CD14-positive monocyte (primary cell): ENCODE data around the gene HDAC4. TPM values are rescaled to one million over a fixed set of nuclear protein-coding genes. Genes with fewer than 3 reads are reported as not detected.
A peak's percentile ranks its signal among the peaks of the same experiment; 100 is the strongest.

ENCODE experiments used
- DNase-seq, 3 donors: peaks; one replicate each; pipeline ENCODE4 v3.0.0-alpha.2; 2011 to 2022
- H2AFZ ChIP-seq: 2 replicates; pipeline ENCODE4 v1.6.0; 2012; ENCODE audit warnings: mild to moderate bottlenecking, low read depth, low read length, inconsistent platforms; ENCODE audit not compliant: insufficient read depth, poor library complexity, severe bottlenecking
- H3K27ac ChIP-seq, 2 donors: 1 replicate in 1 of 2; 2 replicates in 1 of 2; pipeline ENCODE4 v1.5.1; 2012 to 2013; ENCODE audit warnings: low read length in 2 of 2, control low read depth in 1 of 2, inconsistent platforms in 1 of 2, low read depth in 1 of 2, mild to moderate bottlenecking in 1 of 2
- H3K27me3 ChIP-seq, 2 donors: one replicate each; pipeline versions ENCODE4 v1.6.0 to v1.6.1; 2011 to 2013; ENCODE audit warnings: low read length in 2 of 2; ENCODE audit not compliant: control insufficient read depth in 2 of 2, insufficient read depth in 2 of 2
- H3K36me3 ChIP-seq, 2 donors: replicated peaks in 1 of 2; 1 replicate in 1 of 2; 2 replicates in 1 of 2; pipeline versions ENCODE4 v1.5.1 to v1.6.1; 2012 to 2013; ENCODE audit warnings: low read length in 2 of 2, control low read depth in 1 of 2, inconsistent platforms in 1 of 2, mild to moderate bottlenecking in 1 of 2; ENCODE audit not compliant: insufficient read depth in 2 of 2, control insufficient read depth in 1 of 2
- H3K4me1 ChIP-seq, 2 donors: 1 replicate in 1 of 2; 2 replicates in 1 of 2; pipeline versions ENCODE4 v1.5.1 to v1.6.1; 2012 to 2013; ENCODE audit warnings: low read length in 2 of 2, control low read depth in 1 of 2, inconsistent platforms in 1 of 2, mild to moderate bottlenecking in 1 of 2, moderate library complexity in 1 of 2; ENCODE audit not compliant: insufficient read depth in 2 of 2, control insufficient read depth in 1 of 2
- H3K4me2 ChIP-seq: replicated peaks from 2 replicates; pipeline ENCODE3; 2012; ENCODE audit warnings: low read length, moderate library complexity, mild to moderate bottlenecking; ENCODE audit not compliant: poor library complexity, severe bottlenecking; ENCODE audit errors: extremely low read depth
- H3K4me3 ChIP-seq, 3 experiments: fragments of 200-600 bp in 1 of 3; sonication (generic) in 1 of 3; replicated peaks in 1 of 3; 1 replicate in 2 of 3; 2 replicates in 1 of 3; pipeline ENCODE4 v1.5.1; 2011 to 2013; ENCODE audit warnings: low read length in 3 of 3, mild to moderate bottlenecking in 3 of 3, control low read depth in 2 of 3, low read depth in 2 of 3, inconsistent platforms in 1 of 3, moderate library complexity in 1 of 3
- H3K79me2 ChIP-seq: 2 replicates; pipeline ENCODE4 v1.6.0; 2012; ENCODE audit warnings: mild to moderate bottlenecking, control low read depth, inconsistent platforms, low read length, moderate library complexity; ENCODE audit not compliant: insufficient read depth
- H3K9ac ChIP-seq: 2 replicates; pipeline ENCODE4 v1.6.0; 2017; ENCODE audit warnings: low read length, mild to moderate bottlenecking; ENCODE audit not compliant: insufficient read depth, poor library complexity, severe bottlenecking
- H3K9me3 ChIP-seq, 2 donors: replicated peaks in 1 of 2; 1 replicate in 1 of 2; 2 replicates in 1 of 2; pipeline versions ENCODE4 v1.5.1 to v1.6.1; 2012 to 2013; ENCODE audit warnings: low read length in 2 of 2, control low read depth in 1 of 2; ENCODE audit not compliant: control insufficient read depth in 1 of 2, insufficient read depth in 1 of 2
- H4K20me1 ChIP-seq: 2 replicates; pipeline ENCODE4 v1.6.0; 2012; ENCODE audit warnings: mild to moderate bottlenecking, low read length, control low read depth, moderate library complexity; ENCODE audit not compliant: insufficient read depth
- H3K27ac Mint-ChIP-seq, 7 donors: one replicate each; pipeline ENCODE4 v1.8.0; 2020; ENCODE audit warnings: mild to moderate bottlenecking in 7 of 7, mixed read lengths in 7 of 7, moderate library complexity in 6 of 7, inconsistent platforms in 2 of 7
- H3K27me3 Mint-ChIP-seq, 3 donors: one replicate each; pipeline ENCODE4 v1.8.0; 2021 to 2022; ENCODE audit warnings: low read depth in 3 of 3, mild to moderate bottlenecking in 3 of 3, mixed read lengths in 3 of 3, moderate library complexity in 3 of 3, inconsistent platforms in 1 of 3
- H3K36me3 Mint-ChIP-seq, 2 donors: one replicate each; pipeline ENCODE4 v1.8.0; 2020; ENCODE audit warnings: mixed read lengths in 2 of 2, inconsistent platforms in 1 of 2, mild to moderate bottlenecking in 1 of 2
- H3K4me1 Mint-ChIP-seq: one replicate; pipeline ENCODE4 v1.8.0; 2020; ENCODE audit warnings: mild to moderate bottlenecking, mixed read lengths
- H3K4me3 Mint-ChIP-seq, 2 donors: one replicate each; pipeline ENCODE4 v1.8.0; 2020; ENCODE audit warnings: mild to moderate bottlenecking in 2 of 2, mixed read lengths in 2 of 2, moderate library complexity in 1 of 2
- H3K9me3 Mint-ChIP-seq, 7 donors: one replicate each; pipeline ENCODE4 v1.8.0; 2020 to 2022; ENCODE audit warnings: mixed read lengths in 7 of 7, mild to moderate bottlenecking in 6 of 7, moderate library complexity in 6 of 7, inconsistent platforms in 2 of 7
- CTCF ChIP-seq: fragments of 200-600 bp; IDR thresholded peaks from one replicate; pipeline ENCODE4 v1.8.0; 2022; ENCODE audit warnings: antibody characterized with exemption, mild to moderate bottlenecking
- whole genome bisulfite sequencing: methylation state at CpG from one replicate; pipeline ENCODE4 v1.1.5; 2013; ENCODE audit warnings: missing lambda C conversion rate; ENCODE audit not compliant: insufficient coverage; 5-methylcytosine and 5-hydroxymethylcytosine counted together
- intact Hi-C, 2 donors: fragments of 100-400 bp; cut with micrococcal nuclease; formaldehyde crosslinking; loops; one replicate each; pipeline versions ENCODE4 v1.15.0 to v1.15.1; 2023
- polyA plus RNA-seq, 3 donors: library from polyadenylated mRNA; depleted of rRNA in 1 of 3; unstranded in 2 of 3; stranded (reverse) in 1 of 3; fragments of 300-500 nt in 2 of 3; fragments of >200 nt in 1 of 3; fragmentation: Illumina TruSeq in 2 of 3; gene quantifications; 1 replicate in 2 of 3; 2 replicates in 1 of 3; pipeline ENCODE4 v1.2.3, GENCODE V29; 2012 to 2021

The HDAC4 gene
- polyA plus RNA-seq, 3 donors, result 3.3 to 23.0 (median 4.5) TPM

DNA sequence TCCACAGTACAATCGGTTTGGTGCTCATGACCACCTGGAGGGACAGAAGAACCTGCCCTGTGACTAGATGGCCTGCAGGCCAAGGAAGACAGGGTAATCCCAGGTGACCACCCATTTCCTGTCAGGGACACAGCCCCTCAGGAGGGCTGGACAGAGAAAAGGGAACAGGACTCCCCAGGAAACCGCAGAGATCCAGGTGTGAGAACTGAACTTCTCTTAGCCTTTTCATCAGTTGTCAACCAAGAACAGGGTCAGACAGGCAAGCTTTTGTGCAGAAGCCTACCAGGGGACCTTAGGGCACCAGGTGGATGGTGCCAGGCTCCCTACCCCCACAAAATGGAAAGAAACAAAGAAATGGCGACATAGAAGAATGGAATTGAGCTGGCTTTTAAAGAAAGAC, 132.3 kb downstream of the HDAC4 start:
- Histone ChIP-seq H2AFZ (no peak overlapping the region), H4K20me1 (no peaks in the 10 kb centered on the region), H3K79me2 (peaks cover 100% of the 10 kb centered on the region), H3K9ac (no peak overlapping the region), H3K9me3 (no peaks in the 10 kb centered on the region), H3K4me2 (no peak overlapping the region), H3K4me1 (peaks cover 85 to 99% of the 10 kb centered on the region in 2 donors), H3K4me3 (peak overlapping the region in 1 of 3 experiments; percentile 7), H3K27me3 (no peaks in the 10 kb centered on the region), H3K36me3 (no peaks in the 10 kb centered on the region), H3K27ac (no peak overlapping the region)
- Mint-ChIP-seq H3K9me3 (peaks cover 0 to 1% (median 0%) of the 10 kb centered on the region in 7 donors), H3K27ac (peak overlapping the region; percentile 26 to 100 (median 84)), H3K4me3 (peak overlapping the region in 1 of 2 donors; percentile 26), H3K27me3 (peaks cover 0 to 5% (median 3%) of the 10 kb centered on the region in 3 donors), H3K4me1 (peaks cover 92% of the 10 kb centered on the region), H3K36me3 (peaks cover 31 to 32% of the 10 kb centered on the region in 2 donors)
- TF ChIP-seq CTCF, result no peak
- 21% methylated on average over 2 of the region's 3 CpGs for WGBS
- no peak for DNase-seq
- intact Hi-C loops, result loop anchor here (2.0 to 5.0 kb wide), 3 partner anchors 44 to 130 kb away; no protein-coding TSS in a partner anchor

DNA sequence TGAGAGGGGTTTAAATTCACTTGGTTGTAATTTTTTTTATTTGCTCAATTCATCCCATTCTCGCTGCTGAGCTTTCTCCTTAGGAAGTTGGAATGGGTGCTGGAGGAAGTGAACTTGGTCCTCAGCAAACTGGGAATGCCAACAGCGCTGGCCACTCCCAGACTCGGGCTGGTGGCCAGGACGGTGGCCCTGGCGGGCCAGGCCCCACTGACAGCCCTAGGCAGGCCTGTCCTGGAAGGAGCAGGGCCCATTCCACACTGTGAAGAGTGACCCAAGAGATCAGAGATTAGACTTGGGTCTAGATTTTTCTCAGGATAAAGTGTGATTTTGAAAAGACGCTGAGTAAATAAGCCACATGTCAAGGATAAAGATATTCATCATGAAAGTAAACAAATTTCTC, 132.7 kb downstream of the HDAC4 start:
- peak overlapping the region in 1 of 3 experiments; percentile 92 for H3K4me3 ChIP-seq
- H3K9me3 ChIP-seq, result no peaks in the 10 kb centered on the region
- peaks cover 91% of the 10 kb centered on the region for H3K4me1 Mint-ChIP-seq
- H3K36me3 ChIP-seq, result no peaks in the 10 kb centered on the region
- peaks cover 83 to 99% of the 10 kb centered on the region in 2 donors for H3K4me1 ChIP-seq
- no peaks in the 10 kb centered on the region for H3K27me3 ChIP-seq
- peak overlapping the region in 1 of 2 donors; percentile 99 for H3K27ac ChIP-seq
- H3K4me2 ChIP-seq, result peak overlapping the region; percentile 85
- DNase-seq, result no peak
- TF ChIP-seq CTCF, result no peak
- no peak overlapping the region for H2AFZ ChIP-seq
- peaks cover 0 to 1% (median 0%) of the 10 kb centered on the region in 7 donors for H3K9me3 Mint-ChIP-seq
- peak overlapping the region in 1 of 2 donors; percentile 96 for H3K4me3 Mint-ChIP-seq
- intact Hi-C loops, result loop anchor here (2.0 to 5.0 kb wide), 3 partner anchors 44 to 131 kb away; no protein-coding TSS in a partner anchor
- H3K36me3 Mint-ChIP-seq, result peaks cover 32 to 35% of the 10 kb centered on the region in 2 donors
- WGBS, result 51% methylated on average over 4 of the region's 6 CpGs
- peak overlapping the region; percentile 60 to 100 (median 99) for H3K27ac Mint-ChIP-seq
- peaks cover 0 to 5% (median 3%) of the 10 kb centered on the region in 3 donors for H3K27me3 Mint-ChIP-seq
- H3K9ac ChIP-seq, result no peak overlapping the region
- H3K79me2 ChIP-seq, result peaks cover 100% of the 10 kb centered on the region
- no peaks in the 10 kb centered on the region for H4K20me1 ChIP-seq
